Stimulated activated CD8-positive, alpha-beta memory T cell treated with anti-CD3 and anti-CD28 coated beads, Interleukin-7, amount 100 ng/mL, for 24 hours (primary cell): ENCODE results near the gene AKT1.
"Not testable (repeated sequence)": the region's sequence is repeated elsewhere in the genome, so short reads cannot be mapped to it uniquely, and the experiment has no call there.

ENCODE experiments used
- DNase-seq: peaks from one replicate; pipeline ENCODE4 v3.0.0-alpha.2; 2020; ENCODE audit warnings: low read depth

Gene AKT1

GRCh38 chr14:104739026-104739425 is 56.5 kb downstream of the AKT1 start:
- DNase-seq, result no peak

- no peak for DNase-seq
Observed at GRCh38 chr14:104738375-104739019, 57.1 kb downstream of the AKT1 start.

GRCh38 chr14:104735830-104736642 is 59.5 kb downstream of the AKT1 start:
- no peak for DNase-seq

GRCh38 chr14:104734991-104735779 is 60.4 kb downstream of the AKT1 start:
- no peak for DNase-seq

- no peak for DNase-seq
Observed at GRCh38 chr14:104734601-104734990, 61.0 kb downstream of the AKT1 start.

- no peak for DNase-seq
Observed at GRCh38 chr14:104734051-104734587, 61.4 kb downstream of the AKT1 start.

- no peak for DNase-seq
Observed at GRCh38 chr14:104732931-104733681, 62.4 kb downstream of the AKT1 start.

GRCh38 chr14:104732355-104732804 is 63.2 kb downstream of the AKT1 start:
- no peak for DNase-seq

GRCh38 chr14:104731320-104732294 is 63.9 kb downstream of the AKT1 start:
- DNase-seq, result no peak

- DNase-seq, result no peak
Observed at GRCh38 chr14:104730487-104730886, 65.1 kb downstream of the AKT1 start.

- no peak for DNase-seq
Observed at GRCh38 chr14:104729835-104730181, 65.7 kb downstream of the AKT1 start.

- DNase-seq, result not testable (repeated sequence)
Observed at GRCh38 chr14:104729176-104729834, 66.2 kb downstream of the AKT1 start.

- DNase-seq, result no peak
Observed at GRCh38 chr14:104728631-104729030, 66.9 kb downstream of the AKT1 start.

GRCh38 chr14:104726600-104727451 is 68.7 kb downstream of the AKT1 start:
- DNase-seq, result no peak

- no peak for DNase-seq
Observed at GRCh38 chr14:104725772-104726548, 69.6 kb downstream of the AKT1 start.

GRCh38 chr14:104724981-104725771 is 70.4 kb downstream of the AKT1 start:
- DNase-seq, result no peak

- no peak for DNase-seq
Observed at GRCh38 chr14:104724407-104724980, 71.1 kb downstream of the AKT1 start.
